Tibial nerve (tissue), 4 donors: ENCODE data around the gene RCAN1. TPM values are rescaled to one million over a fixed set of nuclear protein-coding genes. Genes with fewer than 3 reads are reported as not detected.
A peak's percentile ranks its signal among the peaks of the same experiment; 100 is the strongest.
"Not testable (repeated sequence)": the region's sequence is repeated elsewhere in the genome, so short reads cannot be mapped to it uniquely, and the experiment has no call there.

Experiments used
- DNase-seq, 2 donors: peaks; one replicate each; pipeline ENCODE4 v3.0.0-alpha.2; 2019; ENCODE audit warnings: low spot score in 2 of 2
- H3K27ac ChIP-seq, 4 donors: fragments of 200-600 bp; sonication (generic) in 3 of 4; one replicate each; pipeline ENCODE4 v1.5.1; 2017 to 2019; ENCODE audit warnings: mild to moderate bottlenecking in 1 of 4
- H3K27me3 ChIP-seq, 2 donors: fragments of 200-600 bp; sonication (generic) in 1 of 2; one replicate each; pipeline versions ENCODE4 v1.5.1 to v1.6.0; 2017 to 2019
- H3K36me3 ChIP-seq, 3 donors: fragments of 200-600 bp; sonication (generic); one replicate each; pipeline ENCODE4 v1.5.1; 2018 to 2019
- H3K4me1 ChIP-seq, 4 donors: fragments of 200-600 bp; sonication (generic) in 3 of 4; one replicate each; pipeline ENCODE4 v1.5.1; 2017 to 2019
- H3K4me3 ChIP-seq, 4 donors: fragments of 200-600 bp; sonication (generic) in 3 of 4; one replicate each; pipeline ENCODE4 v1.5.1; 2017 to 2019; ENCODE audit warnings: mild to moderate bottlenecking in 1 of 4, moderate library complexity in 1 of 4
- H3K9me3 ChIP-seq, 4 donors: fragments of 200-600 bp; sonication (generic) in 3 of 4; one replicate each; pipeline ENCODE4 v1.5.1; 2017 to 2019
- EP300 ChIP-seq, 2 donors: sonication (generic); formaldehyde crosslinking; IDR thresholded peaks; one replicate each; pipeline ENCODE4 v1.6.1; 2017; ENCODE audit warnings: antibody characterized with exemption in 2 of 2, mild to moderate bottlenecking in 1 of 2
- POLR2A ChIP-seq, 2 donors: fragments of 450-650 bp; IDR thresholded peaks; one replicate each; pipeline ENCODE4 v1.6.1; 2017; ENCODE audit warnings: antibody characterized with exemption in 2 of 2, mild to moderate bottlenecking in 2 of 2, moderate library complexity in 2 of 2
- WGBS, 2 donors: methylation state at CpG; one replicate each; pipeline ENCODE4 v1.1.5; 2018; 5-methylcytosine and 5-hydroxymethylcytosine counted together
- total RNA-seq, 4 donors: library from RNA; depleted of rRNA; stranded (reverse); fragments of >200 nt; gene quantifications; one replicate each; pipeline ENCODE4 v1.1.0, GENCODE V29; 2016
- TF ChIP-seq, protein P1 (sequence below), 5 experiments: fragments of 200-600 bp in 3 of 5; fragments of 450-650 bp in 2 of 5; sonication (generic) in 3 of 5; IDR thresholded peaks; one replicate each; pipeline ENCODE4 v1.5.1; 2016 to 2019; ENCODE audit warnings: antibody characterized with exemption in 5 of 5, mild to moderate bottlenecking in 3 of 5, moderate library complexity in 2 of 5

The RCAN1 gene
- total RNA-seq, 4 donors from 2014 or later: 51.8 to 71.2 (median 66.7) TPM

DNA sequence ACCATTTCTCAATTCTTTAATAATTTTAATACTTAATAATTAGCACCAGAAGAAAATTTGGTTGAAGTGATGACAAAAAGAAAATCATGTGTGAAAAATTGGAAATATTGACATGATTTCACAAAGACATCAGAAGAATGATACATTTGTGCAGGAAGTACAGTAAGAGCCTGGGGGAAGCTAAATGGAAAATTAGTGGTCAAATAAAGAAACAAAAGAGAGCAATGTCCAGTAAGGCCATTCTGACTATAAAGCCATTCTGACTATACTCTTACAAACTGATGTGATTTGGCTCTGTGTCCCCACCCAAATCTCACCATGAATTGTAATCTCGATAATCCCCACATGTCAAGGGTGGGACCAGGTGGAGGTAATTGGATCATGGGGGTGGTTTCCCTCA lies 54.3 kb downstream of the RCAN1 start:
- peaks cover 0 to 3% (median 0%) of the 10 kb centered on the region in 3 donors for H3K36me3 ChIP-seq
- no peaks in the 10 kb centered on the region for H3K27me3 ChIP-seq
- TF ChIP-seq POLR2A (IDR thresholded peaks at IDR 0.05) (no peak), EP300 (IDR thresholded peaks at IDR 0.05) (no peak)
- TF ChIP-seq, protein P1, sequence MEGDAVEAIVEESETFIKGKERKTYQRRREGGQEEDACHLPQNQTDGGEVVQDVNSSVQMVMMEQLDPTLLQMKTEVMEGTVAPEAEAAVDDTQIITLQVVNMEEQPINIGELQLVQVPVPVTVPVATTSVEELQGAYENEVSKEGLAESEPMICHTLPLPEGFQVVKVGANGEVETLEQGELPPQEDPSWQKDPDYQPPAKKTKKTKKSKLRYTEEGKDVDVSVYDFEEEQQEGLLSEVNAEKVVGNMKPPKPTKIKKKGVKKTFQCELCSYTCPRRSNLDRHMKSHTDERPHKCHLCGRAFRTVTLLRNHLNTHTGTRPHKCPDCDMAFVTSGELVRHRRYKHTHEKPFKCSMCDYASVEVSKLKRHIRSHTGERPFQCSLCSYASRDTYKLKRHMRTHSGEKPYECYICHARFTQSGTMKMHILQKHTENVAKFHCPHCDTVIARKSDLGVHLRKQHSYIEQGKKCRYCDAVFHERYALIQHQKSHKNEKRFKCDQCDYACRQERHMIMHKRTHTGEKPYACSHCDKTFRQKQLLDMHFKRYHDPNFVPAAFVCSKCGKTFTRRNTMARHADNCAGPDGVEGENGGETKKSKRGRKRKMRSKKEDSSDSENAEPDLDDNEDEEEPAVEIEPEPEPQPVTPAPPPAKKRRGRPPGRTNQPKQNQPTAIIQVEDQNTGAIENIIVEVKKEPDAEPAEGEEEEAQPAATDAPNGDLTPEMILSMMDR (IDR thresholded peaks at IDR 0.05): no peak
- DNase-seq: no peak
- peak overlapping the region in 2 of 4 donors; percentile 44 to 79 for H3K27ac ChIP-seq
- no peaks in the 10 kb centered on the region for H3K9me3 ChIP-seq
- no peak overlapping the region for H3K4me3 ChIP-seq
- peaks cover 0 to 39% (median 11%) of the 10 kb centered on the region in 4 donors for H3K4me1 ChIP-seq
- 0 to 31% methylated on average over 1 of the region's 1 CpG for WGBS, 2 donors

DNA sequence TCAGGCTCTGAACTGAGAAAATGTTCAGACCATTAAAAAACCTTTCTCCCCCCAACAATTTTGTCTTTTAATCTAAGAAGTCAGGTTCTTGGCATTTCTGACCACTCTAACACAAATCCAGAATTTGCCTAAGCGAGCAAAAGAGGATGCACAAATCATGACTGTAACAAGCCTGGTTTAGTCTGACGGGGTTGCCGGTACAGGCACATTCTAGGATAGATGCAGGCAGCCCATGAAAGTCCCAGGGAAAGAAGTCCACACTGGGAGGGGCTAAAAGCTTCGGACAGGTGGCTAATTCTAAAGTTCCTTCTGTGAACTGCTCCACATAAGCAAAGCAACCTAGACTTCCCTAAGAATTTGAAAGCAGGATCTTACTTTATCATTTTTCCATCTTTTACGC lies 54.9 kb downstream of the RCAN1 start:
- Histone ChIP-seq H3K4me3 (no peak overlapping the region), H3K36me3 (no peaks in the 10 kb centered on the region), H3K4me1 (peaks cover 0 to 39% (median 11%) of the 10 kb centered on the region in 4 donors), H3K27ac (peak overlapping the region in 2 of 4 donors; percentile 73 to 79), H3K27me3 (no peaks in the 10 kb centered on the region), H3K9me3 (no peaks in the 10 kb centered on the region)
- DNase-seq: no peak
- 53 to 68% methylated on average over 5 of the region's 5 CpGs for WGBS, 2 donors
- no peak for TF ChIP-seq EP300 (IDR thresholded peaks at IDR 0.05)
- no peak for TF ChIP-seq POLR2A (IDR thresholded peaks at IDR 0.05)
- TF ChIP-seq, protein P1 (IDR thresholded peaks at IDR 0.05): no peak

DNA sequence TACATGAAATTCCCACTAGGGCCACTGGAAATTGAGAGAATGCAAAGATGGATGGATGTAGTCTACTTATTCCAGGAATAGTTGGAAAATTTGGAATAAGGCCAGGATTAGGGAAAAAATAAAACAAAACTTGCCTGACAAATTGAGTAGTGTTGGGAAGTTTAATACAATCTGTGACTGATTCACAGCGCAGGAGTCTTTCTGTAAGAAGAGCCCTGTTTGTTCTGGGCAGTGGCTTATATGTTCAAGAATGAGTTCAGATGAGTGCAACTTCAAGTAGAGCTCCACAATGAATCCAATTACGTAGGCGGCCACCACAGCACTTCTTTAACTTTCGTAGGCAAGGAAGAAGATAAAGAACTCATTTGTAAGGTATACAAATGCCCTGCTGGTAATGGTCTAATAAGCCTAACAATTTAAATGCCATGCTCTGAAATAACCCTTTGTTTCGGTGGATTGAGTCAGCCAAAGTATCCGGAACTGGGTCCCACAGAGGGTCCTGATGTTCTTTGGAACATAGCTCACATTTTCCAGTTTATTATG lies 55.8 kb downstream of the RCAN1 start:
- H3K27ac ChIP-seq: peak overlapping the region in 3 of 4 donors; percentile 15 to 79 (median 73)
- no peak overlapping the region for H3K4me3 ChIP-seq
- H3K27me3 ChIP-seq: no peaks in the 10 kb centered on the region
- TF ChIP-seq POLR2A (IDR thresholded peaks at IDR 0.05) (no peak), EP300 (IDR thresholded peaks at IDR 0.05) (peak in 1 of 2 donors; percentile 46)
- TF ChIP-seq, protein P1 (IDR thresholded peaks at IDR 0.05): no peak
- peaks cover 0 to 42% (median 11%) of the 10 kb centered on the region in 4 donors for H3K4me1 ChIP-seq
- no peaks in the 10 kb centered on the region for H3K9me3 ChIP-seq
- WGBS, 2 donors: 45 to 57% methylated on average over 6 of the region's 6 CpGs
- no peaks in the 10 kb centered on the region for H3K36me3 ChIP-seq
- no peak for DNase-seq

DNA sequence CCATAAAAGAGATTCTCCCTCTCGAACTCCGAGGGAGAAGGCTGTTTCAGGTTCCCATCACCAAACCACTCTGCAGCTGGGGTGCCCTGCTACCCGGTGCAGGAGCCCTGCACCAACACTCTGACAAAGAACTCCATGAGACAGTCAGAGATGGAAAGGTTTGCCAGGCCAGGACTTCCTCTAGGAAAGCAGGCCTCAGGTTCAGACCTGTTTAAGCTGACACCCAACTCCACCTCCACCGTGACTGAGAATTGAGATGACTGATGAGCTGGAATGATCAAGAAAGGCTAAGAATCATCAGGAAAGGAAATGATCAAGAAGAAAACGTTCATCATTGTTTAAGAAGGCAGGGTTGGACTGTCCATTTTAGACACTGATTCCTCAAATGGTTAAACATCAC lies 56.7 kb downstream of the RCAN1 start:
- 85 to 90% methylated on average over 5 of the region's 5 CpGs for WGBS, 2 donors
- TF ChIP-seq, protein P1 (IDR thresholded peaks at IDR 0.05): no peak
- TF ChIP-seq POLR2A (IDR thresholded peaks at IDR 0.05) (no peak), EP300 (IDR thresholded peaks at IDR 0.05) (no peak)
- Histone ChIP-seq H3K27ac (peak overlapping the region in 2 of 4 donors; percentile 73 to 79), H3K27me3 (no peaks in the 10 kb centered on the region), H3K4me3 (no peak overlapping the region), H3K4me1 (peaks cover 0 to 52% (median 15%) of the 10 kb centered on the region in 4 donors), H3K36me3 (no peaks in the 10 kb centered on the region), H3K9me3 (no peaks in the 10 kb centered on the region)
- DNase-seq: no peak

DNA sequence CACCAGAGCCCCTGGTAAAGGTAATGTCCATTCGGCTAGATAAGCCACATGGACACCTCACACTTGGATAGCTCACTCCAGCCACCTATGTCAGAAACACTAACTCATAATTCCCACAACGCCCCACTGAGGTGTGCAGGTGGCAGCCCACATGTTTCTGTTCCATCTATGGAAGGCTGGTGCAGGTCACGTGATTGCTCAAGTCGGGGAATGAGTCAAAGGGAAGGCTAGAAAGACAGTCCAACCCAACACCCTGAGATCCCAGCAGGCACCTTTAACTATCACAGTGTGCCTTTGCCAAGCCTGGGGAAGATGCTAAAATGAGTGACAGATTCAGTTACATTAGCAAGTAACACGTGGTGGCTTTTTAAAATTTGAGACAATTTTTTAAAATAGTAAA lies 57.7 kb downstream of the RCAN1 start:
- peaks cover 0 to 61% (median 19%) of the 10 kb centered on the region in 4 donors for H3K4me1 ChIP-seq
- 85 to 90% methylated on average over 5 of the region's 5 CpGs for WGBS, 2 donors

DNA sequence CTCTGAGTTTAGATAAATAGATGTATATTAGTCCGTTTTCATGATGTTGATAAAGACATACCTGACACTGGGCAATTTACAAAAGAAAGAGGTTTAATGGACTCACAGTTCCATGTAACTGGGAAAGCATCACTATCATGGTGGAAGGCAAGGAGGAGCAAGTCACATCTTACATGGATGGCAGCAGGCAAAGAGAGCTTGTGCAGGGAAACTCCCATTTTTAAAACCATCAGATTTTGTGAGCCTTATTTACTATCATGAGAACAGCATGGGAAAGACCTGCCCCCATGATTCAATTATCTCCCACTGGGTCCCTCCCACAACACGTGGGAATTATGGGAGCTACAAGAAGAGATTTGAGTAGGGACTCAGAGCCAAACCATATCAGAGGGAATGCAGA lies 60.2 kb downstream of the RCAN1 start:
- peaks cover 0 to 49% (median 20%) of the 10 kb centered on the region in 4 donors for H3K4me1 ChIP-seq
- WGBS, 2 donors: 84 to 85% methylated on average over 2 of the region's 2 CpGs
- H3K27ac ChIP-seq, DNase-seq, H3K36me3 ChIP-seq, H3K4me3 ChIP-seq, H3K9me3 ChIP-seq, H3K27me3 ChIP-seq: not testable (repeated sequence)

More for the DNA sequence above, 57.7 kb downstream of the RCAN1 start:
- Histone ChIP-seq H3K9me3 (no peaks in the 10 kb centered on the region), H3K4me3 (no peak overlapping the region), H3K27me3 (no peaks in the 10 kb centered on the region), H3K27ac (peak overlapping the region in 2 of 4 donors; percentile 36 to 79), H3K36me3 (no peaks in the 10 kb centered on the region)
- TF ChIP-seq, protein P1 (IDR thresholded peaks at IDR 0.05): no peak
- TF ChIP-seq POLR2A (IDR thresholded peaks at IDR 0.05): no peak
- no peak for TF ChIP-seq EP300 (IDR thresholded peaks at IDR 0.05)
- no peak for DNase-seq
